Effector memory CD8-positive, alpha-beta T cell (primary cell): ENCODE data around the gene LRRK1.

Experiments
- ATAC-seq: fragments of 150-1000 bp; cut with Tn5 transposase; replicated peaks from 2 replicates; pipeline ENCODE4 v1.10.0; 2021; ENCODE audit warnings: mild to moderate bottlenecking, moderate library complexity
- DNase-seq, 3 experiments: peaks; one replicate each; pipeline ENCODE4 v3.0.0; 2021
- H3K27ac Mint-ChIP-seq, 2 donors: one replicate each; pipeline ENCODE4 v1.8.0; 2022; ENCODE audit warnings: mild to moderate bottlenecking in 2 of 2, mixed read lengths in 2 of 2, moderate library complexity in 2 of 2
- H3K27me3 Mint-ChIP-seq, 2 donors: one replicate each; pipeline ENCODE4 v1.8.0; 2022; ENCODE audit warnings: mixed read lengths in 2 of 2
- H3K36me3 Mint-ChIP-seq: one replicate; pipeline ENCODE4 v1.8.0; 2022; ENCODE audit warnings: mild to moderate bottlenecking, moderate library complexity, mixed read lengths; ENCODE audit not compliant: insufficient read depth
- H3K4me1 Mint-ChIP-seq, 2 donors: one replicate each; pipeline ENCODE4 v1.8.0; 2022; ENCODE audit warnings: low read depth in 2 of 2, mixed read lengths in 2 of 2
- H3K4me3 Mint-ChIP-seq, 2 donors: one replicate each; pipeline ENCODE4 v1.8.0; 2022; ENCODE audit warnings: mild to moderate bottlenecking in 2 of 2, mixed read lengths in 2 of 2, moderate library complexity in 2 of 2
- H3K9me3 Mint-ChIP-seq, 2 donors: one replicate each; pipeline ENCODE4 v1.8.0; 2022; ENCODE audit warnings: mixed read lengths in 2 of 2

Gene LRRK1

DNA sequence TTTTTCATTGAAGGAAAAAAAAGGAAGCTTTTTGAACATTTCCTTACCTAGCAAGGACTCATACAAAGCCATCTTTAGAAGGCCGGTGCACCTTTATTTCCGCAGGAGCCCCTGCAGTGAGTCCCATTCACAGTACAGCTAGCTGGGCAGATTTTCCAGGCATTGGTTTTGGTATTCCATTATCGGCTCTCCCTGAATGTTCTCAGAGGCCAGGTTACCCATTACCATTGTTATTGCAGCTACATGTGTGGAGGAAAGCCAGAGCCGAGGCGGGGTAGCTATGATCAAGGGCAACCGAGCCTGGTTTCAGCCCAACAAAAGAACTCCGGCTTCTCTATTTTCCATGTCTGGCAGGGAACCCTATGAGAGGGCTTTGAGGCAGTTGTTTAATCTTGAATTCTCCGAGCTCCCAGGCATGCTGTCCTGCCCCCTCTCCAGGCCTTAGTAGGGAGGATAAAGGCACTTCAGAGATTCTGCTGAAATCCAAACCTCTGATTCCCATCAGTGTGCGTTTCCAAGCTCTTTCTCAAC is 100.3 kb downstream of the LRRK1 start:
- H3K4me1 Mint-ChIP-seq, result no peaks in the 10 kb centered on the region
- H3K27me3 Mint-ChIP-seq, result peaks cover 0 to 23% of the 10 kb centered on the region in 2 donors
- H3K4me3 Mint-ChIP-seq, result no peak overlapping the region
- H3K36me3 Mint-ChIP-seq, result peaks cover 4% of the 10 kb centered on the region
- ATAC-seq (no peak), DNase-seq (no peak)
- H3K27ac Mint-ChIP-seq, result no peak overlapping the region
- no peaks in the 10 kb centered on the region for H3K9me3 Mint-ChIP-seq

- H3K4me3 Mint-ChIP-seq, result no peak overlapping the region
- H3K9me3 Mint-ChIP-seq, result no peaks in the 10 kb centered on the region
- H3K36me3 Mint-ChIP-seq, result peaks cover 4% of the 10 kb centered on the region
- H3K27me3 Mint-ChIP-seq, result peaks cover 0 to 31% of the 10 kb centered on the region in 2 donors
- no peaks in the 10 kb centered on the region for H3K4me1 Mint-ChIP-seq
- no peak for ATAC-seq
- H3K27ac Mint-ChIP-seq, result no peak overlapping the region
- DNase-seq, result no peak
These were observed 101.3 kb downstream of the LRRK1 start for GRCh38 chr15:101020451-101020850.

- Mint-ChIP-seq H3K36me3 (peaks cover 4% of the 10 kb centered on the region), H3K27ac (no peak overlapping the region), H3K4me3 (no peak overlapping the region), H3K4me1 (no peaks in the 10 kb centered on the region), H3K9me3 (no peaks in the 10 kb centered on the region), H3K27me3 (peaks cover 0 to 33% of the 10 kb centered on the region in 2 donors)
- DNase-seq (no peak), ATAC-seq (no peak)
These were observed 101.8 kb downstream of the LRRK1 start for GRCh38 chr15:101020945-101021344.

- Mint-ChIP-seq H3K4me3 (no peak overlapping the region), H3K36me3 (peaks cover 4% of the 10 kb centered on the region), H3K27ac (no peak overlapping the region), H3K4me1 (no peaks in the 10 kb centered on the region), H3K27me3 (peaks cover 0 to 33% of the 10 kb centered on the region in 2 donors), H3K9me3 (no peaks in the 10 kb centered on the region)
- DNase-seq (no peak), ATAC-seq (no peak)
These were observed 103.1 kb downstream of the LRRK1 start for GRCh38 chr15:101022306-101022705.

- H3K9me3 Mint-ChIP-seq, result no peaks in the 10 kb centered on the region
- H3K27ac Mint-ChIP-seq, result no peak overlapping the region
- no peak for ATAC-seq
- H3K27me3 Mint-ChIP-seq, result peaks cover 1 to 39% of the 10 kb centered on the region in 2 donors
- DNase-seq, result no peak
- peaks cover 4% of the 10 kb centered on the region for H3K36me3 Mint-ChIP-seq
- H3K4me1 Mint-ChIP-seq, result peaks cover 0 to 1% of the 10 kb centered on the region in 2 donors
- no peak overlapping the region for H3K4me3 Mint-ChIP-seq
These were observed 103.7 kb downstream of the LRRK1 start for GRCh38 chr15:101022876-101023275.

DNA sequence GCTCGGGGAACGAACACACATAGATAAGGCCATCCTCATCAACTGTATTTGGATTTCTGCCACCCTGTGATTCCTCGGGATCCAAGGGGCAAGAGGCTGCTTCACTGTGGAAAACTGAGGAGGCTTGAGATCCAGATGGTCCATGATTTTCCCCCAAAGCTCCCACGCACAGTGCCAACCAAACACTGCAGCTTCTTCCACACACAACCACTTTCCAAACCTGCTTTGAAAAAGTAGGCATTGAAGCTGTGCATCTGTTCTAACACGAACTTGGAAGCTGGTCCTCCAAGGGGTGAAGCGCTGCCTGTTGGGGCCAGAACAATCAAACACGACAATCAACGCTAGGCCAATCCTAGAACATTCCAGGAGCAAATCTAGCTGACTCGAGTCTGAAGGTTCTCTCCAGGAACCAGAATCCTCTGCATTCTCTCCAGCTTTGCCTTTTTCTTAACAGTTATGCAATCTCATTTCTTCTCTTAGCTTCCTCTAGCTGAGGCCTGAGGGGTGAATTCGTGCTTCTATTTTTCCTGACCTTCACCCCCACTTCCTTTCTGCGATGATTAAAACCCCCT is 104.4 kb downstream of the LRRK1 start:
- peaks cover 4% of the 10 kb centered on the region for H3K36me3 Mint-ChIP-seq
- no peak overlapping the region for H3K4me3 Mint-ChIP-seq
- no peak overlapping the region for H3K27ac Mint-ChIP-seq
- H3K9me3 Mint-ChIP-seq, result no peaks in the 10 kb centered on the region
- peaks cover 8 to 46% of the 10 kb centered on the region in 2 donors for H3K27me3 Mint-ChIP-seq
- ATAC-seq (no peak), DNase-seq (no peak)
- peaks cover 0 to 3% of the 10 kb centered on the region in 2 donors for H3K4me1 Mint-ChIP-seq

DNA sequence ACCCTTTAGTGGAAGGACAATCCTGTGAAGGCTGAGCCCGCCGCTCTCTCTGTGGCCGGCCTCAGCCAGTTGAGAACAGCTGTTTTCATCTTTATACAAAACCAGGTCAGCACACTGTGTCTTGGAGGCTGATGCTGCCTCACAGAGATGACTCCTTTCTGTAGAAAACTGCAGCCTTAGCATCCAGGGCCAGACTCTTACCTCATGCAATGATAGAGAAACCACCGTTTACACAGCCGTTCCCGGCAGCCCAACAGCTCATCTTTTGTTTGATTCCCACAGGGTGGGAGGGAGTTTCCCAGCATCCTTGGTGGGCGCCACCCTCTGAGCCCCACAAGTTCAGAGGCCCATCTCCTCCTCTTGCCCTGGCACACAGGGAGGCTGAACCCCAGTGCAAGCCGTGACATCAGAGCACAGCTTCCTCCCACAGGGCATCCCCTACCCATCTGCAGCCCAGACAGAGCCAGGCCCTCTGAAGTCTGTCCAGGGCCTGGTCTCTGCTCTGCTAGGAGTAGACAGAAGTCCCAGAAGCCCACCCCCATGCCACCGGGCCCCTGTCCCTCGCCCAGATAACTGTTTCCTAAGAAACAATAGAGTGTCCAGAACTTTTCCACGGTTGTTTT is 105.0 kb downstream of the LRRK1 start:
- no peak for ATAC-seq
- H3K4me1 Mint-ChIP-seq, result peaks cover 0 to 3% of the 10 kb centered on the region in 2 donors
- peaks cover 10 to 52% of the 10 kb centered on the region in 2 donors for H3K27me3 Mint-ChIP-seq
- H3K27ac Mint-ChIP-seq, result no peak overlapping the region
- no peak for DNase-seq
- no peaks in the 10 kb centered on the region for H3K9me3 Mint-ChIP-seq
- no peak overlapping the region for H3K4me3 Mint-ChIP-seq
- peaks cover 7% of the 10 kb centered on the region for H3K36me3 Mint-ChIP-seq

DNA sequence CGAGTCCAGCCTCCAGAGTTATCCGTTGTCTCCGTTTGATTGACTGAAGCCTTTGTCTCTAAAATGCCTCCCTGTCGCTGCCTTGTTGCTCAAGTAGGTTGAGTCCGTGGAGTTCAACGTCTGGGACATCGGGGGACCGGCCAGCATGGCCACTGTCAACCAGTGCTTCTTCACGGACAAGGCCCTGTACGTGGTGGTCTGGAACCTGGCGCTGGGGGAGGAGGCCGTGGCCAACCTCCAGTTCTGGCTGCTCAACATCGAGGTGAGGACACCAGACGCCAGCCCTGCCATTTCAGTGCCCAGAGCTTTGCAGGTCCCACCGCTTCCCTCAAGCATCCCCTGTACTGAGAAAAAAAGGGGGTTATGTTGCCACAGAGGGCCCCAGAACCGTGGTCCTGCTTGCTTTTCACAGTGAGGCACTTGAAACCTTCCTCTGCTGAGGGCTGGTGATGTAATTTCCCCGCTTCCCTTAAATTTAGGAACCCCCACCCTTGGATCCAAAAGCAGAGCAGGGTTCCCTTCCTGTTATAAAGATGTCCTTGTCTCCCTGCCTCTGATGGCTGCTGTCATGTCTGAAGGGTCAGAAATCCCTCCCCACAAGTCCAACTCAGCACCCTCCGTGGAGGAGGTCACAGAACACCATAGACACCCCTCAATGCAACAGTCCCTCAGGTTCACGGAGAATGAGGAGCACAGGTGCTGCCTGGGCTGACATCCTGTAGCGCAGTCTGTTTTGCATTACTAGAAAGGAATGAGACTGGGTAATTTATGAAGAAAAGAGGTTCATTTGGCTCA is 105.7 kb downstream of the LRRK1 start:
- H3K27ac Mint-ChIP-seq, result no peak overlapping the region
- H3K4me1 Mint-ChIP-seq, result peaks cover 0 to 3% of the 10 kb centered on the region in 2 donors
- ATAC-seq, result no peak
- DNase-seq, result no peak
- peaks cover 10% of the 10 kb centered on the region for H3K36me3 Mint-ChIP-seq
- peaks cover 18 to 59% of the 10 kb centered on the region in 2 donors for H3K27me3 Mint-ChIP-seq
- H3K9me3 Mint-ChIP-seq, result no peaks in the 10 kb centered on the region
- no peak overlapping the region for H3K4me3 Mint-ChIP-seq

DNA sequence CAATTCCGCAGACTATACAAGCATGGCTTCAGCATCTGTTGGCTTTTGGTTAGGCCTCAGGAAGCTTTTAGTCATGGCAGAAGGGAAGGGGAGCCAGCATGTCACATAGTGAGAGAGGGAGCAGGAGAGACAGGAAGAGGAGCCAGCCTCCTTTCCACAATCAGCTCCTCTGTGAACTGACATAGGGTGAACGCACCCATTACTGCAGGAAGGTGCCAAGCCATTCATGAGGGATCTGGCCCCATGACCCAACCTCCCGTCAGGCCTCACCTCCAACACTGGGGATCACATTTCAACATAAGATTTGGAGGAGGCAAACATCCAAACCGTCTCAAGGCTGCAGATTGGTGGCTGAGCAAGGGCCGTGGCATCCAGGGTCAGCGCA is 106.3 kb downstream of the LRRK1 start:
- DNase-seq (no peak), ATAC-seq (no peak)
- Mint-ChIP-seq H3K27me3 (peaks cover 24 to 65% of the 10 kb centered on the region in 2 donors), H3K9me3 (no peaks in the 10 kb centered on the region), H3K36me3 (peaks cover 10% of the 10 kb centered on the region), H3K4me1 (peaks cover 0 to 3% of the 10 kb centered on the region in 2 donors), H3K27ac (no peak overlapping the region), H3K4me3 (no peak overlapping the region)

GRCh38 chr15:101025896-101026631 is 106.9 kb downstream of the LRRK1 start:
- Mint-ChIP-seq H3K27me3 (peaks cover 29 to 70% of the 10 kb centered on the region in 2 donors), H3K4me3 (no peak overlapping the region), H3K9me3 (no peaks in the 10 kb centered on the region), H3K36me3 (peaks cover 10% of the 10 kb centered on the region), H3K27ac (no peak overlapping the region), H3K4me1 (peaks cover 0 to 3% of the 10 kb centered on the region in 2 donors)
- DNase-seq (no peak), ATAC-seq (no peak)

GRCh38 chr15:101026656-101027272 is 107.6 kb downstream of the LRRK1 start:
- no peak for ATAC-seq

DNA sequence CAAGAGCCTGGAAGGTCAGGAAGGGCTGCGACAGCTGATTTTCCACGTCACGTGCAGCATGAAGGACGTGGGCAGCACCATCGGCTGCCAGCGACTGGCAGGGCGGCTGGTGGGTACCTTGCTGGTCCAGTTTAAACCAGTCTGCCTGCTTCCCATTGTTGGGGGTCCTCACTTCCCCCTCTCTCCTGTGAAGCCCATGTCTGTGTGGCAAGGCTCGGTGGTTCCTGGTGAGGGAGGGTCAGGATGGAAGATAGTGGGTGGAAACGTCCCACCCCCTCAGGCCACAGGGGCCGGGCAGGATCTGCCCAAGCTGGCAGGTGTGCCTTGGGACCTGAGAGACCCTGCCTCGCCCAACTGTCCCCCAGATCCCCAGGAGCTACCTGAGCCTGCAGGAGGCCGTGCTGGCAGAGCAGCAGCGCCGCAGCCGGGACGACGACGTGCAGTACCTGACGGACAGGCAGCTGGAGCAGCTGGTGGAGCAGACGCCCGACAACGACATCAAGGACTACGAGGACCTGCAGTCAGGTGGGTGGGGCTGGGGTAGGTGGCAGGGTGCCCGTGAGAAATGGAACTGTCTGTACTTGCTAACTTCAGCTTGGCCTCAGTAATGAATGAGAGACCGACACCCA is 108.2 kb downstream of the LRRK1 start:
- peaks cover 32 to 76% of the 10 kb centered on the region in 2 donors for H3K27me3 Mint-ChIP-seq
- H3K9me3 Mint-ChIP-seq, result no peaks in the 10 kb centered on the region
- H3K27ac Mint-ChIP-seq, result no peak overlapping the region
- no peak overlapping the region for H3K4me3 Mint-ChIP-seq
- H3K4me1 Mint-ChIP-seq, result peaks cover 0 to 3% of the 10 kb centered on the region in 2 donors
- peaks cover 8% of the 10 kb centered on the region for H3K36me3 Mint-ChIP-seq
- no peak for ATAC-seq
- DNase-seq, result no peak

More at GRCh38 chr15:101026656-101027272, 107.6 kb downstream of the LRRK1 start:
- peaks cover 10% of the 10 kb centered on the region for H3K36me3 Mint-ChIP-seq
- DNase-seq, result no peak
- H3K27me3 Mint-ChIP-seq, result peaks cover 32 to 76% of the 10 kb centered on the region in 2 donors
- peaks cover 0 to 3% of the 10 kb centered on the region in 2 donors for H3K4me1 Mint-ChIP-seq
- H3K27ac Mint-ChIP-seq, result no peak overlapping the region
- no peak overlapping the region for H3K4me3 Mint-ChIP-seq
- H3K9me3 Mint-ChIP-seq, result no peaks in the 10 kb centered on the region
